T-helper 2 cell treated with Interferon-gamma antibody and Interleukin-4, amounts not matched to agents 100 ng/mL and 5 ng/mL, for 36 hours (primary cell): ENCODE measurements around the gene STX2. TPM values are rescaled to one million over a fixed set of nuclear protein-coding genes. Genes with fewer than 3 reads are reported as not detected.
"Not testable (repeated sequence)": the region's sequence is repeated elsewhere in the genome, so short reads cannot be mapped to it uniquely, and the experiment has no call there.

Source experiments
- intact Hi-C: fragments of 100-400 bp; cut with micrococcal nuclease; formaldehyde crosslinking; loops from one replicate; pipeline ENCODE4 v1.15.1; 2023
- total RNA-seq: library from RNA; stranded (reverse); gene quantifications from 2 replicates; pipeline ENCODE4 v1.2.3, GENCODE V29; 2022

The STX2 gene
- total RNA-seq, 1 donor from 2014 or later: 22.0 TPM

DNA sequence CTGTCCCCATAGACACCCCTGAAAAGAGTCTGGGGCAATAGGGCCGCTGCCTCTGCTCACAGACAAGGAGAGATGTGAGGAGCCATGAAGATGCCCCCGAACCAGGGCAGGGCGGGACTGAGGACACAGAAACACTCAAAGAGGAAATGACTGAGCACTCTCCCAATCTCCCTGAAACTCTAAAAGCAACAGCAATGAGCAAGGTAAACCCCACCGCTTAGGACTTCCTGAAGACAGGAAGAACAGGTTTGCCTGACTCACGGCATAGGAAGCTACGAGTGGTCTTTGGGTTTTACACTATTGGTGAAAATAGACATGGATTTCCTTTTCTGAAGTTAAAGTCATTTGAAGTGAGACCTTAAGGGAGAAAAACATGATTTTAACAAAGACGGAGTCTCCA is 32.5 kb downstream of the STX2 start:
- intact Hi-C loops: no loop called here

GRCh38 chr12:130805635-130806034 is 33.4 kb downstream of the STX2 start:
- intact Hi-C loops: no loop called here

DNA sequence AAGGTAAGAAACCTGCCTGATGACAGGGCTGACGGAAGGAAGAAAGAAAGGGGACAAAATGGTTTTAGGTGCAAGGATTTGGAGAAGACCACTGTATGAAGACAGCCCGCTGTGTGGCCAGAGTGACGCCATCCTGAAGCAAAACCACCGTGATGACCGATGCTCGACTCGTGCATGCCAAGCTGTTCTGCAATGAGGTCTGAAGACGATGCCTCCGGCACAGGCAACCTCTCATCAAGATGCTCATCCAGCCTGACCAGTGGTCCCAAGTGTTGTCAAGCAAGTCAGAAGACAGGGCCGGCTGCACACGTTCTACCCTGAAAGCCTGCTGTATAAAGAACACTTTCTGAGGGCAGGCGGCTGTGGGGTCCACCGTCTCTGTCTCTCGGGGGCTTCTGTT is 34.8 kb downstream of the STX2 start:
- intact Hi-C loops: no loop called here

- intact Hi-C loops: no loop called here
Measured at GRCh38 chr12:130803702-130804101, 35.3 kb downstream of the STX2 start.

DNA sequence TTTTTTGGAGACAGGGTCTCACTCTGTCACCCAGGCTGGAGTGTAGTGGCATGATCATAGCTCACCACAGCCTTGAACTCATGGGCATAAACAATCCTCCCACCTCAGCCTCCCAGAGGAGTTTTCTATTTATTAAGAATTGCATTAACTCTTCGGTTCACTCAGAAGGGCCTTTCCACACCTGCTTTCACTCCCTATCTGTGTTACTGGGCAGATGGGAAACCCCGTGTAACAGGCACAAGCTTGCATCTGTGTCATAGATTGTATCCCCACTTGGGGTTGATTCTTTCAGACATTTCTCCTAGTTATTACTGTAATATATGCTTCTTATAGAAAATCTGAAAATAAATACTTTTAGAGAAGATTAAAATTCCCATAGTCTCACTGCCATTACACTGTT is 38.7 kb downstream of the STX2 start:
- intact Hi-C loops: no loop called here

GRCh38 chr12:130799051-130799450 is 40.0 kb downstream of the STX2 start:
- intact Hi-C loops: no loop called here

DNA sequence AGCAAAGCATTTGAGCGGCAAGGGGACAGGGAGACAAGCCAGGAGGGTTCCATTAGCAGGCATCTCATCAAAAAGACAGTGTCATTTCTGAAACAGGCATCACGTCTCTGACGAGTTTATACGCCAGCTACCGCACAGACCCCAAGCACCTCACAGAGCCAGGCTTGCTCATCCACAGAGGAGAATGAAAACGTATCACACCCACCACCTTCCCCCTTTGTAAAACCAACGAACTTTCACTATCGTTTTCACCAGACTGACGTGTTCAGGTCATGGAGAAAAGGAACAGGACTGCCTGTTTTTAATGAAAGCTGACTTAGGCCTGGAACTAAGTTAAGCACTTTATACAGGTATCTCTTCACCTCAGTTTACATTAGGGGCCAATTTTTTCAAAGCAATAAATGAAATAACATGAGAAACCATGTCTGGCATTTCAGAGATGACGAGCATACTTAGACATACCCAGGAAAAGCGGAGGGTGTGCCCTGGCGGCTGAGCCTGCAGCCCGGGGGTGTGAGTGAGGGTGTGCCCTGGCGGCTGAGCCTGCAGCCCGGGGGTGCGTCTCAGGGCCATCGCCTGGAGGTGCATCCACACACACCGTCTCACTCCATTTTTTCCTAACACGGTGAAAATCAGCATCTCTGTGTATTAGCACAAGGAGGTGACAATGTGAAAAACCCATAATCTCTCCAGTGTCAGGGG is 41.9 kb downstream of the STX2 start:
- intact Hi-C loops: loop anchor here (2.0 kb wide), 1 partner anchor 42 kb away; the partner anchor contains the start of gene STX2

DNA sequence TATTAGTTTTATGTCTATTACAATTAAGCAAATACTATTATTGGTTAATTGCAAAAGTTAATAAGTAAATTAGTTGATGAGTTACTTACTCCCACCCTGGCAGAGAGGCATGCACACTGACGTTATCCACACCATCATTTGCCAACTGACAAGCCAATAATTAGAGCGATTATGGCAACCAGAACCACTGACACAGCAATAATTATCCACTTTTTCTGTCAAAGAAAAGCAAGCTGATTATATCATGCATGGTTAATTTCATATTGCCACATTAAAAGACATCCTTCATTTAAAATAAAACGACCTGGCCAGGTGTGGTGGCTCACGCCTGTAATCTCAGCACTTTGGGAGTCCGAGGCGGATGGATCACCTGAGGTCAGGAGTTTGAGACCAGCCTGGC is 43.1 kb downstream of the STX2 start:
- intact Hi-C loops: loop anchor here (2.0 kb wide), 1 partner anchor 43 kb away; the partner anchor contains the start of gene STX2

GRCh38 chr12:130793554-130793849 is 45.5 kb downstream of the STX2 start:
- intact Hi-C loops: no loop called here

GRCh38 chr12:130792821-130793553 is 46.1 kb downstream of the STX2 start:
- intact Hi-C loops: no loop called here

- intact Hi-C loops: no loop called here
Measured at GRCh38 chr12:130791629-130792028, 47.4 kb downstream of the STX2 start.

GRCh38 chr12:130788515-130788914 is 50.5 kb downstream of the STX2 start:
- intact Hi-C loops: no loop called here

GRCh38 chr12:130787445-130788410 is 51.3 kb downstream of the STX2 start:
- intact Hi-C loops: no loop called here

GRCh38 chr12:130787041-130787440 is 52.0 kb downstream of the STX2 start:
- intact Hi-C loops: no loop called here

GRCh38 chr12:130783110-130783715 is 55.8 kb downstream of the STX2 start:
- intact Hi-C loops: no loop called here

DNA sequence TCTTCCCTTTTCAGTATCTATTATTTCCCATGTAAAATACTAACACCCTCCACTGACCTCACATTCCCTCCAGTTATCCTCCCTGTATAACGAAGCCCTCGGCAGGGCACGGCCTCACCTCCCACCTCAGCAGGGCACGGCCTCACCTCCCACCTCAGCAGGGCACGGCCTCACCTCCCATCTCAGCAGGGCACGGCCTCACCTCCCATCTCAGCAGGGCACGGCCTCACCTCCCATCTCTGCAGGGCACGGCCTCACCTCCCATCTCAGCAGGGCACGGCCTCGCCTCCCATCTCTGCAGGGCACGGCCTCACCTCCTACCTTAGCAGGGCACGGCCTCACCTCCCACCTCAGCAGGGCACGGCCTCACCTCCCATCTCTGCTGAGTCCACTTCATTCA is 56.8 kb downstream of the STX2 start:
- intact Hi-C loops: not testable (repeated sequence)

- intact Hi-C loops: no loop called here
Measured at GRCh38 chr12:130780880-130781575, 58.0 kb downstream of the STX2 start.

DNA sequence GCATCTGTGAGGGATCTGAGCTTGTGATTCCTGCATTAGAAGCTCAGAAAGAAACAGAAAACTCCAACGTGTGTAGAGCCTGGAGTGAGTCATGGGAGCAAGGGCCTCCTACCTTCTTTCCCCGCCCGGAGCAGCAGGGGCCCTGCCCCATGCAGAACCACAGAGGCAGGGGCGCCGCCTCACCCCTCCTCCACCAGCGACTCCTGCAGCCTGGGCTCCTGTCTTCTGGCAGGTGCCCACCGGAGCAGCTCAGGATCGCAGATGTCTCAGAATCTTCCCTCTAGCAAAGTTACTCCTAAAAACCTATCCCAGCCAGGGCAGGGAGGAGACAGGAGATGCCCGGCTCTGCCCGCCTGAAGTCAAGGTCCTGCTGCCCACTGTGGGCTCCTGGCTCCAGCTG is 58.7 kb downstream of the STX2 start:
- intact Hi-C loops: no loop called here

- intact Hi-C loops: no loop called here
Measured at GRCh38 chr12:130778776-130779175, 60.3 kb downstream of the STX2 start.

GRCh38 chr12:130776857-130777339 is 62.2 kb downstream of the STX2 start:
- intact Hi-C loops: no loop called here
